ENCODE data around the gene ZNF467. TPM values are rescaled to one million over a fixed set of nuclear protein-coding genes. Genes with fewer than 3 reads are reported as not detected.

The ZNF467 gene
- total RNA-seq, 1 donor from 2014 or later, result 2.3 TPM

DNA sequence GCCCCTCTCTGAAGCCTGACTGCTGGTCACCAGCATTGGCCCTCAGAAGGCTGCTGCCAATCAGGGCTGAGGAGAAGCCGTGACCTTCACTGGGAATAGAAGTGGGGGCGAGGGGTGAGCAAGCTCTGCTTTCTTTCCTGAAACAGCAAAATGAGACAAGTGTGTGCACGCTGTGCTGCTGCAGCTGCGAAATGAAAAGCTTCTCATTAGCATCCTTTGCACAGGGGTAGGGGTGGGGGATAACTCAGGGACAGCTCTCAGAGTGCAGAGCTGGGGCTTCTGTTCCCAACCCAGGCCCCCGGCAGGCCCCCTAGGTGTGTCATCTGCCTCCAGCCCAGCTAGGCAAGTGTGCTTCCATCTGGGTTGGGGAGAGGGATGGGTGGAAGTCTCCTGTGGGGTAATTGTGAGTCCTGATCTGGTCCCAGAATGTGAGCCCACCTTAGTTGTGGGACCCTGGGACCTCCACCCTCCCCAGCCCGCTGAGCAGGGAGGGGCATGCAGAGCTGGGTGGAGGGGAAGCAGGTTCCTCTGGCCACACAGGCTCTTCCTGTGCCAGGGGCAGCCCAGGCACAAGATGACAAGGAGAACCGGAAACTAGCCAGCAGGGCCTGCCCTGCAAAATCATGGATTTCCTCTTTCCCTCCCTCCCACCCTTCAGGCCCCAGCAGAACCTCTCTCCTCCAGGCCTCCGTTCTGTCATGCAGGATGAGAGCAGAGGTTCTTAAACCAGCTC lies 22.2 kb downstream of the ZNF467 start:
- Mint-ChIP-seq H3K27ac (ENCODE audit: unreplicated experiment) (no peak overlapping the region), H3K27me3 (ENCODE audit: low read depth) (peaks cover 6% of the 10 kb centered on the region), H3K4me1 (peaks cover 22% of the 10 kb centered on the region), H3K4me3 (no peak overlapping the region), H3K9me3 (no peaks in the 10 kb centered on the region), H3K36me3 (ENCODE audit: low read depth) (no peaks in the 10 kb centered on the region)
- TF ChIP-seq, protein P1, sequence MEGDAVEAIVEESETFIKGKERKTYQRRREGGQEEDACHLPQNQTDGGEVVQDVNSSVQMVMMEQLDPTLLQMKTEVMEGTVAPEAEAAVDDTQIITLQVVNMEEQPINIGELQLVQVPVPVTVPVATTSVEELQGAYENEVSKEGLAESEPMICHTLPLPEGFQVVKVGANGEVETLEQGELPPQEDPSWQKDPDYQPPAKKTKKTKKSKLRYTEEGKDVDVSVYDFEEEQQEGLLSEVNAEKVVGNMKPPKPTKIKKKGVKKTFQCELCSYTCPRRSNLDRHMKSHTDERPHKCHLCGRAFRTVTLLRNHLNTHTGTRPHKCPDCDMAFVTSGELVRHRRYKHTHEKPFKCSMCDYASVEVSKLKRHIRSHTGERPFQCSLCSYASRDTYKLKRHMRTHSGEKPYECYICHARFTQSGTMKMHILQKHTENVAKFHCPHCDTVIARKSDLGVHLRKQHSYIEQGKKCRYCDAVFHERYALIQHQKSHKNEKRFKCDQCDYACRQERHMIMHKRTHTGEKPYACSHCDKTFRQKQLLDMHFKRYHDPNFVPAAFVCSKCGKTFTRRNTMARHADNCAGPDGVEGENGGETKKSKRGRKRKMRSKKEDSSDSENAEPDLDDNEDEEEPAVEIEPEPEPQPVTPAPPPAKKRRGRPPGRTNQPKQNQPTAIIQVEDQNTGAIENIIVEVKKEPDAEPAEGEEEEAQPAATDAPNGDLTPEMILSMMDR (conservative IDR thresholded peaks at IDR 0.05), result no peak
- DNase-seq (ENCODE audit: low read depth, low spot score), result no peak

DNA sequence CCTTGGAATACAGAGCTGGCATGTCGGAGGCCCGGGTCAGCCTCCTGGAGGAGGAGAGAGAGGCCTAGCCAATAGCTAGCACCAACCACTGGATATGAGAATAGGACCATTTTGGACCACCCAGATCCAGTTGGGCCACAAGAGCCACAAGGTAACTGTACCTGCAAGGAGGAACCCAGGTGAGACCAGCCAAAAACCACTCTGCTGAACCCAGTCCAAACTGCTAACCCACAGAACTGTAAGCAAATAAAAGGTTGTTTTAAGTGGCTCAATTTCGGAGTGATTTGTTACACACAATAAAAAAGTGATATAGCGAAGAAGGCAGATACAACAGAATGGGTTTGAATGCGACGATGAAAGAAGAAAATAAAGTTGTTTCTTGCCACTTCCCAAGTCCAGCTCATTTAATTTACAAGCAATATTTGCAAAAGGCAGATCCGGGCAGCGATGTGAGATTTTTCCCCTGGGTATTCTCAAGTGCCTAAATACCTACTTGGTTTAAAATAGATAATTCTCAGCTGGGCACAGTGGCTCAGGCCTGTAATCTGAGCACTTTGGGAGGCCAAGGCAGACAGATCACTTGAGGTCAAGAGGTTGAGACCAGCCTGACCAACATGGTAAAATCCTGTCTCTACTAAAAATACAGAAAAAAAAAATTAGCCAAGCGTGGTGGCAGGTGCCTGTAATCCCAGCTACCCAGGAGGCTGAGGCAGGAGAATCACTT lies 23.1 kb downstream of the ZNF467 start:
- H3K27me3 Mint-ChIP-seq (ENCODE audit: low read depth), result peaks cover 2% of the 10 kb centered on the region
- no peaks in the 10 kb centered on the region for H3K9me3 Mint-ChIP-seq
- TF ChIP-seq, protein P1 (conservative IDR thresholded peaks at IDR 0.05), result no peak

DNA sequence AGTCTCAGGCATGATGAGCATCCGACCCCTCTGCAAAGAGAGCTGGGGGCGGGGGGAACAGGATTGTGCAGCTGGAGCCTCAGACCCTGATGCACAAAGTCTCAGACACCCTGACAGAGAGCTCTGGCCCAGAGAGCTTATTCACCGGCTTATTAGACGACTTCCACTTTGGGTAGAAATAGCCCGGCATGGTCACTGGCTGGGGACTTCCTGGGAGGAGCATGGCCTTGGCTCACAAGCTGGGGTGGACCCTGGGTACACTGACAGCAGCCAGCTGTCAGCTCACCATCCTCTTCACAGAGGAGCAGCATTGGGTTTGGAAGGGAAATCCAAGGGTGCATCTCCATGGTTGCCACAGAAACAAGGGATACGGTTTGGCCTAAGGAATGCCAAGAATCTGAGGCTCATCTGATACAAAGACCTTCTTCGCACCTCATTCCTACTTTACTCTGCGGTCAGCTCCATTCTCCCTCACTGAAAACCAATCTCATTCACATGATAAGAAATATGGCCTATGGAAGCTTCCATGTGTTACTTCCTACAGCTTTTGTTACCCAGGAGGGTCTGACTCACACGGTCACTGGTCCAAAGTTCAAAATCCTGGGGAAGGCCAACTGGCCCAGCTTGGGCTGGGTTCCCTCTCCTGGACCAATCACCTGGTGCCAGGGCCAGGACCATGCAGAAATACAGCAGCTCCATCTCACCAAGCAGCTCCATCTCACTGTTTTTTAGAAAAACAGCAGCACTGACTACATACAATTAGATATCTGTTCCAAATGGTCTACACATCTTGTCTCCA lies 25.1 kb downstream of the ZNF467 start:
- H3K27me3 Mint-ChIP-seq (ENCODE audit: low read depth), result peaks cover 7% of the 10 kb centered on the region

More for the DNA sequence above, 23.1 kb downstream of the ZNF467 start:
- H3K4me1 Mint-ChIP-seq, result peaks cover 22% of the 10 kb centered on the region
- H3K4me3 Mint-ChIP-seq, result no peak overlapping the region
- H3K36me3 Mint-ChIP-seq (ENCODE audit: low read depth), result no peaks in the 10 kb centered on the region
- H3K27ac Mint-ChIP-seq (ENCODE audit: unreplicated experiment), result no peak overlapping the region
- no peak for DNase-seq (ENCODE audit: low read depth, low spot score)

DNA sequence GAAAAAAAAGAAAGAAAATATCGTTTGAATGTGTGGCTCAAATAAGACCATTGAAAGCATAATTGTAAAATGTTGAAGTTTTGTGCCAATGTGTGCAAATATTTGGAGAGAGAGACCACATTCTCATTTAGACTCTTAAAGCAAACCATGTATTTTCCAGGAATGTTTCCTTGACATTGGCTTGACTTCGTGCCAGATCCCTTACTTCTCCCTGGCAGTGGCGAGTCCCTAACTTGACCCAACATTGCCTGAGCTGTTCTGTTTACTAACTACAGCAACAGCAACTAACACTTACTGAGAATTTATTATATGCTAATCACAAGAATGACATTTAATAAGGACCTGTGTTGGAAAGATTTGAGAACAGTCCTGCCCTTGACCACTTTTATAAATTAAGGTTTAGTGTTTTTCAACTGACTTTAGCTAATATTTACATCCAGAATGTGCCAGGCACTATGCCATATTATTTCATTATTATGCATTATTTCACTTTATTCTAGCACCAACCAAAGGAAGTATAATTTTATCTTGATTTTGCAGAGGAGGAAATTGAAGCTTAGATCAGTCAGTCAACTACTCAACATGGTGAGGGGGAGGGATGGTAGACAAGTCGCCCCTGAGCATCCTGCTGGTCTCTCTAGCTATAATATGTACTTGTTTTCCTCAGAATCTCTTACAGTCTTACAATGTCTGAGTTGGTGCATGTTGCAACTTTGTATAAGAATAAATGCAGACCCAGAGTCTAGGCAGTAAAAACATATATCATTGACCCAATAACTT lies 29.7 kb downstream of the ZNF467 start:
- no peaks in the 10 kb centered on the region for H3K9me3 Mint-ChIP-seq
- no peak overlapping the region for H3K27ac Mint-ChIP-seq (ENCODE audit: unreplicated experiment)
- TF ChIP-seq, protein P1 (conservative IDR thresholded peaks at IDR 0.05), result no peak
- DNase-seq (ENCODE audit: low read depth, low spot score), result no peak
- H3K4me1 Mint-ChIP-seq, result peaks cover 11% of the 10 kb centered on the region
- H3K27me3 Mint-ChIP-seq (ENCODE audit: low read depth), result peaks cover 19% of the 10 kb centered on the region
- H3K36me3 Mint-ChIP-seq (ENCODE audit: low read depth), result no peaks in the 10 kb centered on the region
- H3K4me3 Mint-ChIP-seq, result no peak overlapping the region

More for the DNA sequence above, 25.1 kb downstream of the ZNF467 start:
- H3K27ac Mint-ChIP-seq (ENCODE audit: unreplicated experiment), result no peak overlapping the region
- DNase-seq (ENCODE audit: low read depth, low spot score), result no peak
- H3K36me3 Mint-ChIP-seq (ENCODE audit: low read depth), result no peaks in the 10 kb centered on the region
- no peaks in the 10 kb centered on the region for H3K9me3 Mint-ChIP-seq
- TF ChIP-seq, protein P1 (conservative IDR thresholded peaks at IDR 0.05), result no peak
- peaks cover 18% of the 10 kb centered on the region for H3K4me1 Mint-ChIP-seq
- no peak overlapping the region for H3K4me3 Mint-ChIP-seq

Data from neural crest cell (in vitro differentiated cells).